ENCODE data around the gene TPCN1. TPM values are rescaled to one million over a fixed set of nuclear protein-coding genes. Genes with fewer than 3 reads are reported as not detected.
"Not testable (repeated sequence)": the region's sequence is repeated elsewhere in the genome, so short reads cannot be mapped to it uniquely, and the experiment has no call there.

The TPCN1 gene
- polyA plus RNA-seq, 5 donors = 21.7 to 36.0 (median 28.8) TPM

GRCh38 chr12:113195598-113195997 lies 25.7 kb upstream of the TPCN1 start:
- no peak for DNase-seq

DNA sequence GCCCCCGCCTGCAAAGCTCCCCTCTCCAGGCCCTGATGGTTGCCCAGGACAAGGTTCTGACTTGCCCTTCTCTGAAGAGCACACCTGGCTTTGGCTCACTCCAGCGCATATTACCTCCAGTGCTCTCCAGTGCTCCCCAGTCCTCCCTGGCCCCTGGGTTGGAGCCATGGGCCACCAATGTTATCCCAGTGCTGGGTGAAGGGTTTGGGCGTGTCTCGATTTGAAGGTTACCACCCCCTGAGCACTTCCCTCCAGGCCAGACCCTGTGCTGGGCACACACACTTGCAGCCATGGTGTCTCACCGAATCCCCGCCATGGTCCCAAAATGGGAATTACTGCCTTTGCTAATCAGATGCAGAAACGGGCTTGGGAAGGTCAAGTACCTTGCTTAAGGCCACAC lies 24.7 kb upstream of the TPCN1 start:
- DNase-seq = no peak

DNA sequence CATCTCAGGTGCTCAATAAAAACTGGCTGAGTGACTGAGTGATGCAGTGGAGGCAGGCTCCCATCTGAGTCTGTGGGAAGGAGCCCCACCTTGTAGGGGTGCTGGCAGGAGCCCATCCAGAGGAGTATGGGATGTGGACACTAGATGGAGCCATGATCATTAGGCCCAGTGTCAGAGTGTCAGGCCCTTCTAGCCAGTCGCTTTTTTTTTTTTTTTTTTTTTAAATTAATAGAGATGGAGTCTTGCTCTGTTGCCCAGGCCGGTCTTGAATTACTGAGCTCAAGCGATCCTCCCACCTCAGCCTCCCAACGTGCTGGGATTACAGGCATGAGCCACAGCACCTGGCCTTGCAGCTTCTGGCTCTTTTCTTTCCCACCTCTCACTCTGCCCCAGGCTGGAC lies 24.3 kb upstream of the TPCN1 start:
- peak in 1 of 2 donors; percentile 48 for DNase-seq

DNA sequence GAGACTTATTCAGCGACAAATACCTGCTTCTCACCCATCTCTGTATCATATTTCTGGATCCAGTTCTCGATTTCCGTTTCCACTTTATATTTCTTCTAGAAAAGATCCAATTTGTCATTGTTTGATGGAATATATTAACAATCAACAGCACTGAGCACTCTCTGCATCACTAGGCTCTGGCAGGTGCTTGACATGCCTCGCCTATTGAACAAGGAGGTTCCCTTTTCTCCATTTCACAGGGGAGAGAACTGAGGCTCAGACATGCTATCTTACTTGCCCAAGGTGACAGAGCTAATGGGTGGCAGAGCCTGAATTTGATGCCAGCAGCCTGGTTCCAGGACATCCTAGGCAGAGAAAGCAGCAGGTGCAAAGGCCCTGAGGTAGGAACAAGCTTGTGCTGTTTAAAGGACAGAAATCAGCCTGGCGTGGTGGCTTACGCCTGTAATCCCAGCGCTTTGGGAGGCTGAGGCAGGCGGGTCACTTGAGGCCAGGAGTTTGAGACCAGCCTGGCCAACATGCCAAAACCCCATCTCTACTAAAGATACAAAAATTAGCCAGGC lies 23.7 kb upstream of the TPCN1 start:
- DNase-seq = no peak

DNA sequence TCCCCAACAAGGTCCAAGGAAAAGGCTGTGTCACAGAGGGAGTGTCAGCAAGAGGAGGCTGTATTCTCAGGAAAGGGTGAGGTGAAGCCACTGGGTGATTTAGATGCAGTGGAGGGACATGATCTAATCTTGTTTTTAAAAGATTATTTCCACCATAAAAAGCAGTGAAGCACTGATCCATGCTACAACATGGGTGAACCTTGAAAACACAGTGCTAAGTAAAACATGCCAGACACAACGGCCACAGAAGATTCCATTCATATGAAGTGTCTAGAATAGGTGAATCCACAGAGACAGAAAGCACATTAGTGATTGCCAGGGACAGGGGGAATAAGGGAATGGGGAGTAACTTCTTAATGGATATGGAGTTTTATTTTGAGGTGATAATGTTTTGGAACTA lies 23.0 kb upstream of the TPCN1 start:
- no peak for DNase-seq

DNA sequence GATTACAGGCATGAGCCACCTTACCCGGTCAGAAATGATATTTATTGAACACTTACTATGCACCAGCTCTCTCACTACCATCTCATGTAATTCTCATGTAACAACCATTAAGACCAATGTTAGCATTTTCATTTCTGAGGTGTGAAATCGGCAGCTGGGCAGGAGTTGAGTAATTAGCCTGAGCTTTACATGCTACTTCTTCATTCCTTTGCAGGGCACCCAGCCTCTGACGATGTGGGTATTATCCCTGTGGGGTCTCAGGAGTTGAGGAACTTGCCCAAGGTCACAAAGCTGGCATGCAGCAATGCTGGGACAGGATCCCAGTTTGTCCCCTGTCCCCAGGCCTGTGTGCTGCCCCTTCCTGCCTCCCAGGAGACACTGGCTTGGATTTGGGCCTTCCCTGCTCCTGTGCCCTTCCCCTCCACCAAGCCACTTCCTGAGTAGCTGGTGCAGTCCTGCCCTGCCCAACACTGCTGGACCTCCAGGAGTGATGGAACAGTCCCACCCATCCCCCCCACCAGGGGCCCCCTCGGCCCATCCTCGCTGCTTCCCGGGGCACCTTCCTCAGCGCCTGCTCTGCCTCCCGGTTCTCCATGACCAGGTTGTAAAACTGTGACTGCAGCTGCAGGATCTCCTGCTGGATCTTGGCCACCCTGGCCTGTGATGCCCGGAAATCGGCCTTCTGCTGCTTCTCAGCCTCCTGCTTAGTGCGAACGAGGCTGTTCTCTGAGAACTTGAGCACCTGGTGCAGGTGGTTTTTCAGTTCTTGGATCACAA lies 21.1 kb upstream of the TPCN1 start:
- DNase-seq = no peak

- DNase-seq = no peak
Observed at GRCh38 chr12:113201187-113202177, 19.8 kb upstream of the TPCN1 start.

DNA sequence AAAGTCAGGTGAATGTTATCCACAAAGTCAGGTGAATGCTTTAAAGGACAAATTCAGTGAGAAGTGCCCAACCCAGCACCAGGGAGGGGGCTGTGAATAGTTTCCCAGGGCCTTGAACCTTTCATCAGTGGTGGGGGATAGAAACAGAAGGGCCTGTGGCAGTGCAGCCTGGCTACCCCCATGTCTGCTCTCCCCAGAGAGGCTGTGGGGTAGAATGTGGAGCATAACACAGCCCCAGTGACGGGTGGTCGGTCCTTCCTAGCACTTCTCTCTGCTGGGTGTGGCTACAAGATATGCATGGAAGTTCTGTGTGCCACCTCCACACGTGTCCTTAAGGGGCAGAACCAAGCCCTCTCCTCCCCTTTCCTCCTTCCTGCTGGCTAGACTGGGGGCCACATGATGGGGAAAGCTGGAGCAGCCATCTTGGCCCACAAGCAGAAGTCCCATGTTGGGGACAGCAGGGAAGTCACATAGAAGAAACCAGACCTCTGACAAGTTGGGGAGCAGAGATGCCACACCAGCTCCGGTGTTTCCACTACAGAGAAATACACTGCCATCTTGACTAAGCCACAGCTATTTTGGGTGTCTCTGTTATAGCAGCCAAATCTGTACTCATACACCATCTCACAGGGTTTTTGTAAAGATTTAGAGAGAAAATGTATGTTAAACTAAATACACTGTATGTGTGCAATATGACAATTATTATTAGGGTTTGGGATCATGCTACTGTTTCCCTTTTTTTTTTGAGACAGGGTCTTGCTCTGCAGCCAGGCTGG lies 18.8 kb upstream of the TPCN1 start:
- no peak for DNase-seq

- no peak for DNase-seq
Observed at GRCh38 chr12:113203852-113204760, 17.2 kb upstream of the TPCN1 start.

- no peak for DNase-seq
Observed at GRCh38 chr12:113204804-113205203, 16.5 kb upstream of the TPCN1 start.

GRCh38 chr12:113206802-113207201 lies 14.5 kb upstream of the TPCN1 start:
- not testable (repeated sequence) for DNase-seq

DNA sequence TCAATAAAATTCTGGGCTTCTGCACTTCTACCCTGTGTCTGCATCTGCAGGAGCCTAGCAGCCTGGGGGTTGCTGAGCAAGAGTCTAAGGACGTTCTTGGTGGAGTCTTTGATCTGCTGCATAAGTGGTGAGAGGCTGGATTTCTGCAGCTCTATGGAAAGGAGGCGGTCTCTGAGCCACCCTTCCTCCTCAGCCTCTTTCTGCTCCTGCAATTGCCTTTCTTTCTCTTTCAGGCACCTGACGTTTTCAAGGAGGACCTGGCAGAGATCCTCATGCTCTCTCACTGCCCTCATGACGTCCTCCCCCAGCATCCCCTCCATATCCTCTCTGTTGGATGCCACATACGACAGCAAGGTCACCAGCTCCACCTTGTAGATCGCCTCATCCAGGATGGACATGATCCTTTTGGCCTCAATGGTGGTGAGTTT lies 13.6 kb upstream of the TPCN1 start:
- no peak for DNase-seq

- DNase-seq = no peak
Observed at GRCh38 chr12:113208041-113208934, 13.0 kb upstream of the TPCN1 start.

DNA sequence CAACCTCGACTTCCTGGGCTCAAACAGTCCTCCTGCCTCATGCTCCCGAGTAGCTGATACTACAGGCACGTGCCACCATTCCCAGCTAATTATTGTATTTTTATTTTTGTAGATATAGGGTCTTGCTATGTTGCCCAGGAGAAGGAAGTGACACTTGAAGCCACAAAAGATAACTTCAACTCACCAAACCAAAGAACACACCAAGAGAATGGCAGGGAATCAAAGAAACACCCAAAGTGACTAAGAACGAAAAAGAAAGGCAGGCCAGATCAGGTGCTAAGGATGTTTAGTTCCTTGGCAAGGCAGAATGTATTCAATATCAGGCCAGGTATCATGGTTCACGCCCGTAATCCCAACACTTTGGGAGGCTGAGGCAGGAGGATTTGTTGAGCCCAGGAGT lies 10.1 kb upstream of the TPCN1 start:
- no peak for DNase-seq

GRCh38 chr12:113214895-113215400 lies 6.3 kb upstream of the TPCN1 start:
- no peak for DNase-seq

- no peak for DNase-seq
Observed at GRCh38 chr12:113216027-113216426, 5.2 kb upstream of the TPCN1 start.

DNA sequence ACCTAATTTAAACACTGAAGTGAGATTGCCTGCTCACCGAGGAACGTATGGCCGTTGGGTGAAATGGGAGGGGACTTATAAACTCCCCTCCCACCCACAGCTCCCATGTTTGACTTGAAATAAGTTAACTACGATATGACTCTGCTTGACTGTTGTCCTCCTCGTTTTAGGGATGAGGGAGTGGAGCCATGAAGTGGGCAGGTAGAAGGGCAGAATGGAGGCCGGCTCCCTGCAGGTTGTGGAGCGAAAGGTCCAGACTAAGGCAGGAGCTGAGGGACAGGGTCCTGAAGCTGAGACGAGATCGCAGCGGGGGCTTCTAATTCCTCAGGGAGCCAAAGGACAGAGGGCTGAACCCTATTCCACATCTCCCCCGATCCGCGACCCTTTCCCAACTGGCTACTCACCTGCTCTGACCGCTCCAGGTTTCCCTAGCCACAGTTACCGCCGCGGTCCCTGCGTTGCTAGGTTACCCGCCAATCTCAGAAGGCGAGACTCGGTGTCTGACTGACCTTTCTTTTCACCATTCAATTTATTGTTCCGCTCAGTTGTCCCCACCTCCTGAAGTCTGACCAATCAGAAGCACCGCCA lies 577 bp upstream of the TPCN1 start:
- DNase-seq = no peak

GRCh38 chr12:113221997-113222729 lies 899 bp downstream of the TPCN1 start:
- no peak for DNase-seq

Measured in right lung (tissue), 5 donors.